CD4-positive, alpha-beta T cell treated with Interleukin-15 for 1 hour (primary cell): Measurements from ENCODE around the gene ELFN2.
"Not testable (repeated sequence)": the region's sequence is repeated elsewhere in the genome, so short reads cannot be mapped to it uniquely, and the experiment has no call there.

ENCODE experiments used
- DNase-seq: peaks from one replicate; pipeline ENCODE4 v3.0.0-alpha.2; 2020

Gene ELFN2

GRCh38 chr22:37409031-37409430 is 18.2 kb downstream of the ELFN2 start:
- no peak for DNase-seq

- no peak for DNase-seq
Measured at GRCh38 chr22:37407856-37408255, 19.4 kb downstream of the ELFN2 start.

- DNase-seq, result no peak
Measured at GRCh38 chr22:37406441-37407235, 20.6 kb downstream of the ELFN2 start.

GRCh38 chr22:37404091-37404490 is 23.2 kb downstream of the ELFN2 start:
- no peak for DNase-seq

GRCh38 chr22:37403267-37403960 is 23.9 kb downstream of the ELFN2 start:
- no peak for DNase-seq

GRCh38 chr22:37402184-37402506 is 25.1 kb downstream of the ELFN2 start:
- DNase-seq, result no peak

GRCh38 chr22:37401401-37402183 is 25.7 kb downstream of the ELFN2 start:
- DNase-seq, result no peak

GRCh38 chr22:37400719-37401118 is 26.6 kb downstream of the ELFN2 start:
- no peak for DNase-seq

- DNase-seq, result not testable (repeated sequence)
Measured at GRCh38 chr22:37399457-37399856, 27.8 kb downstream of the ELFN2 start.

GRCh38 chr22:37397226-37397625 is 30.1 kb downstream of the ELFN2 start:
- DNase-seq, result no peak

GRCh38 chr22:37396488-37397084 is 30.7 kb downstream of the ELFN2 start:
- no peak for DNase-seq

- no peak for DNase-seq
Measured at GRCh38 chr22:37394341-37394740, 32.9 kb downstream of the ELFN2 start.

GRCh38 chr22:37393746-37394145 is 33.5 kb downstream of the ELFN2 start:
- no peak for DNase-seq

GRCh38 chr22:37392721-37393328 is 34.5 kb downstream of the ELFN2 start:
- DNase-seq, result no peak

GRCh38 chr22:37391702-37392101 is 35.6 kb downstream of the ELFN2 start:
- no peak for DNase-seq

GRCh38 chr22:37390075-37390474 is 37.2 kb downstream of the ELFN2 start:
- DNase-seq, result no peak

- no peak for DNase-seq
Measured at GRCh38 chr22:37388538-37388937, 38.7 kb downstream of the ELFN2 start.

- no peak for DNase-seq
Measured at GRCh38 chr22:37387793-37388192, 39.5 kb downstream of the ELFN2 start.

GRCh38 chr22:37386441-37386840 is 40.8 kb downstream of the ELFN2 start:
- no peak for DNase-seq

- no peak for DNase-seq
Measured at GRCh38 chr22:37384691-37385090, 42.6 kb downstream of the ELFN2 start.

- DNase-seq, result no peak
Measured at GRCh38 chr22:37383341-37383740, 43.9 kb downstream of the ELFN2 start.

- DNase-seq, result no peak
Measured at GRCh38 chr22:37381489-37381888, 45.8 kb downstream of the ELFN2 start.

GRCh38 chr22:37379722-37380121 is 47.6 kb downstream of the ELFN2 start:
- no peak for DNase-seq
